ENCODE measurements around the gene RAD51.

The RAD51 gene

DNA sequence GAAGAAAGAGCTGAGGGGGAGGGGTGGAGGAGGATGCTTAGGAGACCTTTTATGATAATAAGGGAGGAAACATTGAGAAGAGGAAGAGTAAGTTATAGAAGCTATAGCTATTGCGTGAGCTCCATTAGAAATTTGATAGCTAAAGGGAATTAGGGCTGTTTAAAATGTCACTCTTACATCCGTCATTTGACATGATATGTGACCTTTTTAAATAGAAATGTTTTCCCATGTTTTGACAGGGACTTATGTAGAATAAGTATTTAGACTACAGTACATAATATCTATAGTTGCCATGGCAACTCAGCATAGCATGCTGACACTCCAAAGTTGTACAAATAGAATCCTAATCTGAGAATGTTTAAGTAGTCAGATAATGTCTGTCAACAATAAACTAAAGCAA lies 19.2 kb downstream of the RAD51 start:
- TF ChIP-seq, protein P1, sequence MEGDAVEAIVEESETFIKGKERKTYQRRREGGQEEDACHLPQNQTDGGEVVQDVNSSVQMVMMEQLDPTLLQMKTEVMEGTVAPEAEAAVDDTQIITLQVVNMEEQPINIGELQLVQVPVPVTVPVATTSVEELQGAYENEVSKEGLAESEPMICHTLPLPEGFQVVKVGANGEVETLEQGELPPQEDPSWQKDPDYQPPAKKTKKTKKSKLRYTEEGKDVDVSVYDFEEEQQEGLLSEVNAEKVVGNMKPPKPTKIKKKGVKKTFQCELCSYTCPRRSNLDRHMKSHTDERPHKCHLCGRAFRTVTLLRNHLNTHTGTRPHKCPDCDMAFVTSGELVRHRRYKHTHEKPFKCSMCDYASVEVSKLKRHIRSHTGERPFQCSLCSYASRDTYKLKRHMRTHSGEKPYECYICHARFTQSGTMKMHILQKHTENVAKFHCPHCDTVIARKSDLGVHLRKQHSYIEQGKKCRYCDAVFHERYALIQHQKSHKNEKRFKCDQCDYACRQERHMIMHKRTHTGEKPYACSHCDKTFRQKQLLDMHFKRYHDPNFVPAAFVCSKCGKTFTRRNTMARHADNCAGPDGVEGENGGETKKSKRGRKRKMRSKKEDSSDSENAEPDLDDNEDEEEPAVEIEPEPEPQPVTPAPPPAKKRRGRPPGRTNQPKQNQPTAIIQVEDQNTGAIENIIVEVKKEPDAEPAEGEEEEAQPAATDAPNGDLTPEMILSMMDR (IDR thresholded peaks at IDR 0.05; ENCODE audit: low read depth, low read length) = no peak
- no peak for DNase-seq
- H3K36me3 ChIP-seq = peaks cover 23% of the 10 kb centered on the region

DNA sequence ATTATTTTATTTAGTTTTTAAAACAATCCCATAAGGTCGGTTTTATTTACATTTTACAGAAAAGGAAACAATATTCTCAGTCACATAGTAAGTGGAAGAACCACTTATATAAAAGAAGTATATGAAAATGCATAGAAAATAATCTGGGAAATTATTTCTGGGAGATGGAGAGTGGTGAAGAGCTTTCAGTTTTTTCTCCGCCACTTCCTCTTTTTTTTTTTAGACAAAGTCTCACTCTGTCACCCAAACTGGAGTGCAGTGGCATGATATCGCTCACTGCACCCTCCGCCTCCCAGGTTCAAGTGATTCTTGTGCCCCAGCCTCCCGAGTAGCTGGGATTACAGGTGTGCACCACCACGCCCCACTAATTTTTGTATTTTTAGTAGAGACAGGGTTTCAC lies 21.2 kb downstream of the RAD51 start:
- DNase-seq = no peak
- Histone ChIP-seq H3K4me3 (ENCODE audit: low read depth, low read length) (no peak overlapping the region), H3K4me1 (no peaks in the 10 kb centered on the region), H3K27me3 (no peaks in the 10 kb centered on the region), H3K36me3 (peaks cover 9% of the 10 kb centered on the region), H3K9me3 (no peaks in the 10 kb centered on the region)
- TF ChIP-seq, protein P1 (IDR thresholded peaks at IDR 0.05; ENCODE audit: low read depth, low read length) = no peak

More for the DNA sequence above, 19.2 kb downstream of the RAD51 start:
- Histone ChIP-seq H3K27me3 (no peaks in the 10 kb centered on the region), H3K9me3 (no peaks in the 10 kb centered on the region), H3K4me3 (ENCODE audit: low read depth, low read length) (no peak overlapping the region), H3K4me1 (no peaks in the 10 kb centered on the region)

DNA sequence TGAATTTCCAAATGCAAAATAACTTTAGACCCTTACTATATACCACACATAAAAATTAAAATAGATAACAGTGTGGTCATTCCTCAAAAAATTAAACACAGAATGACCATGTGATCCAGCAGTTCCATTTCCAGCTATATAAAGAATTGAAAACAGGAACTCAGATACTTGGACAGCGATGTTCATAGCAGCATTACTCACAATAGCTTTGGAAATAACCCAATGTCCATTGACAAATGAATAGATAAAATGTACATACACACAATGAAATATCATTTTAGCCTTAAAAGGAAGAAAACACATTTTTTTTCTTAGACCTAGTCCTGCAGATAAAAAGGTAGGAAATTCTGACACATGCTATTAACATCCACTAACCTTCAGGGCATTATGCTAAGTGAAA lies 26.7 kb downstream of the RAD51 start:
- Histone ChIP-seq H3K4me3 (ENCODE audit: low read depth, low read length) (no peak overlapping the region), H3K9me3 (no peaks in the 10 kb centered on the region), H3K4me1 (no peaks in the 10 kb centered on the region), H3K27me3 (no peaks in the 10 kb centered on the region), H3K36me3 (peaks cover 10% of the 10 kb centered on the region)
- DNase-seq = no peak
- TF ChIP-seq, protein P1 (IDR thresholded peaks at IDR 0.05; ENCODE audit: low read depth, low read length) = no peak

- no peak overlapping the region for H3K4me3 ChIP-seq (ENCODE audit: low read depth, low read length)
- no peaks in the 10 kb centered on the region for H3K9me3 ChIP-seq
- TF ChIP-seq, protein P1 (IDR thresholded peaks at IDR 0.05; ENCODE audit: low read depth, low read length) = no peak
- no peaks in the 10 kb centered on the region for H3K4me1 ChIP-seq
- H3K36me3 ChIP-seq = peaks cover 10% of the 10 kb centered on the region
- H3K27me3 ChIP-seq = no peaks in the 10 kb centered on the region
- no peak for DNase-seq
Measured at GRCh38 chr15:40722354-40722753, 27.4 kb downstream of the RAD51 start.

DNA sequence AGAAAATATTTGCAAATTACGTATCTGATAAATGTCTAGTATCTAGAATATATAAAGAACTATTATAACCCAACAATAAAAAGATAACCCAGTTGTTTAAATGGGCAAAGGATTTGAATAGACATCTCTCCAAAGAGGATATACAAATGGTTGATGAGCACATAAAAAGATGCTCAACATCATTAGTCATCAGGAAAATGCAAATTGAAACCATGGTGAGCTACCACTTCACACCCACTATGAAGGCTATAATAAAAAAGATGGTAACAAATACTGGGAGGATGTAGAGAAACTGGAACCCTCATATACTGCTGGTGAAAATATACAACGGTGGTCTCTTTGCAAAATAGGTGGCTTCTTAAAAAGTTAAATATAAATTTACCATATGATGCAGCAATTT lies 28.0 kb downstream of the RAD51 start:
- Histone ChIP-seq H3K4me3 (ENCODE audit: low read depth, low read length) (no peak overlapping the region), H3K9me3 (no peaks in the 10 kb centered on the region), H3K36me3 (peaks cover 9% of the 10 kb centered on the region), H3K27me3 (no peaks in the 10 kb centered on the region), H3K4me1 (no peaks in the 10 kb centered on the region)
- TF ChIP-seq, protein P1 (IDR thresholded peaks at IDR 0.05; ENCODE audit: low read depth, low read length) = no peak
- no peak for DNase-seq

GRCh38 chr15:40723919-40724318 lies 28.9 kb downstream of the RAD51 start:
- Histone ChIP-seq H3K36me3 (peaks cover 13% of the 10 kb centered on the region), H3K9me3 (no peaks in the 10 kb centered on the region)
- TF ChIP-seq, protein P1 (IDR thresholded peaks at IDR 0.05; ENCODE audit: low read depth, low read length) = no peak

More at GRCh38 chr15:40723919-40724318, 28.9 kb downstream of the RAD51 start:
- Histone ChIP-seq H3K27me3 (no peaks in the 10 kb centered on the region), H3K4me1 (no peaks in the 10 kb centered on the region), H3K4me3 (ENCODE audit: low read depth, low read length) (no peak overlapping the region)
- DNase-seq = no peak
